ENCODE results near the gene FUT6. TPM values are rescaled to one million over a fixed set of nuclear protein-coding genes. Genes with fewer than 3 reads are reported as not detected.

Gene FUT6
- total RNA-seq, 1 donor from 2014 or later = 2.7 TPM

GRCh38 chr19:5824751-5825150 is 14.8 kb downstream of the FUT6 start:
- Histone ChIP-seq H3K27ac (no peak overlapping the region), H3K27me3 (peaks cover 14% of the 10 kb centered on the region), H3K4me1 (peaks cover 8% of the 10 kb centered on the region), H3K9me3 (no peaks in the 10 kb centered on the region), H3K4me3 (no peak overlapping the region), H3K36me3 (no peaks in the 10 kb centered on the region)
- ATAC-seq (no peak), DNase-seq (no peak)
- TF ChIP-seq CTCF (IDR thresholded peaks at IDR 0.05) = no peak
- intact Hi-C loops (cut with DNase I) = no loop called here

- Histone ChIP-seq H3K9me3 (no peaks in the 10 kb centered on the region), H3K36me3 (no peaks in the 10 kb centered on the region), H3K27ac (no peak overlapping the region), H3K4me3 (no peak overlapping the region), H3K4me1 (peaks cover 5% of the 10 kb centered on the region), H3K27me3 (peaks cover 4% of the 10 kb centered on the region)
- no peak for TF ChIP-seq CTCF (IDR thresholded peaks at IDR 0.05)
- no peak for ATAC-seq
- peak; percentile 77 for DNase-seq
- intact Hi-C loops (cut with DNase I) = no loop called here
Observed at GRCh38 chr19:5823579-5824281, 15.8 kb downstream of the FUT6 start.

GRCh38 chr19:5822181-5822844 is 17.2 kb downstream of the FUT6 start:
- H3K27me3 ChIP-seq = no peaks in the 10 kb centered on the region
- no peak for TF ChIP-seq CTCF (IDR thresholded peaks at IDR 0.05)
- H3K4me1 ChIP-seq = no peaks in the 10 kb centered on the region
- H3K27ac ChIP-seq = no peak overlapping the region
- H3K4me3 ChIP-seq = no peak overlapping the region
- intact Hi-C loops (cut with DNase I) = no loop called here
- H3K9me3 ChIP-seq = no peaks in the 10 kb centered on the region
- DNase-seq = no peak
- H3K36me3 ChIP-seq = no peaks in the 10 kb centered on the region
- no peak for ATAC-seq

GRCh38 chr19:5821521-5822180 is 17.9 kb downstream of the FUT6 start:
- H3K27me3 ChIP-seq = no peaks in the 10 kb centered on the region
- no peak for ATAC-seq
- intact Hi-C loops (cut with DNase I) = no loop called here
- no peaks in the 10 kb centered on the region for H3K36me3 ChIP-seq
- no peak for TF ChIP-seq CTCF (IDR thresholded peaks at IDR 0.05)
- no peak for DNase-seq
- H3K9me3 ChIP-seq = no peaks in the 10 kb centered on the region
- H3K4me3 ChIP-seq = no peak overlapping the region
- no peaks in the 10 kb centered on the region for H3K4me1 ChIP-seq
- H3K27ac ChIP-seq = no peak overlapping the region

GRCh38 chr19:5820785-5821184 is 18.7 kb downstream of the FUT6 start:
- Histone ChIP-seq H3K36me3 (no peaks in the 10 kb centered on the region), H3K4me3 (no peak overlapping the region), H3K9me3 (no peaks in the 10 kb centered on the region), H3K4me1 (no peaks in the 10 kb centered on the region), H3K27me3 (no peaks in the 10 kb centered on the region), H3K27ac (no peak overlapping the region)
- DNase-seq (no peak), ATAC-seq (no peak)
- intact Hi-C loops (cut with DNase I) = no loop called here
- no peak for TF ChIP-seq CTCF (IDR thresholded peaks at IDR 0.05)
